ENCODE measurements around the gene SOD1.
"Not testable (repeated sequence)": the region's sequence is repeated elsewhere in the genome, so short reads cannot be mapped to it uniquely, and the experiment has no call there.

DNA sequence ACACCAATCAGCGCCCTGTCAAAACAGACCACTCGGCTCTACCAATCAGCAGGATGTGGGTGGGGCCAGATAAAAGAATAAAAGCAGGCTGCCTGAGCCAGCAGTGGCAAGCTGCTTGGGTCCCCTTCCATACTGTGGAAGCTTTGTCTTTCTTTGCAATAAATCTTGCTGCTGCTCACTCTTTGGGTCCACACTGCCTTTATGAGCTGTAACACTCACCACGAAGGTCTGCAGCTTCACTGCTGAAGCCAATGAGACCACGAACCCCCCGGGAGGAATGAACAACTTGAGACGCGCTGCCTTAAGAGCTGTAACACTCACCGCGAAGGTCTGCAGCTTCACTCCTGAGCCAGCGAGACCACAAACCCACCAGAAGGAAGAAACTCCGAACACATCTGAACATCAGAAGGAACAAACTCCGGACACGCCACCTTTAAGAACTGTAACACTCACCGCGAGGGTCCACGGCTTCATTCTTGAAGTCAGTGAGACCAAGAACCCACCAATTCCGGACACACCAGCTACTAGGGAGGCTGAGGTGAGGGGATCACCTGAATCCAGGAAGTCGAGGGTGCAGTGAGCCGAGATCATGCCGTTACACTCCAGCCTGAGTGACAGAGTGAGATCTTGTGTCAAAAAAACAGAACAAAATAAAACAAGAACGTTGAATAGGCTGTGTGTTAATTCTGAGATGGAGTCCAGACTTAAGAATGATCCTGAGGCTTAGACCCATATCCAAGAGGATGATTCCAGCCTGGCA, 4.5 kb upstream of the SOD1 start:
- TF ChIP-seq POLR2A, SPI1 (IDR thresholded peaks at IDR 0.05; ENCODE audit: low read depth, low read length): not testable (repeated sequence)
